ENCODE results near the gene TMEM171. TPM values are rescaled to one million over a fixed set of nuclear protein-coding genes. Genes with fewer than 3 reads are reported as not detected.
A peak's percentile ranks its signal among the peaks of the same experiment; 100 is the strongest.

The TMEM171 gene
- total RNA-seq, 1 donor from 2014 or later, result not detected

DNA sequence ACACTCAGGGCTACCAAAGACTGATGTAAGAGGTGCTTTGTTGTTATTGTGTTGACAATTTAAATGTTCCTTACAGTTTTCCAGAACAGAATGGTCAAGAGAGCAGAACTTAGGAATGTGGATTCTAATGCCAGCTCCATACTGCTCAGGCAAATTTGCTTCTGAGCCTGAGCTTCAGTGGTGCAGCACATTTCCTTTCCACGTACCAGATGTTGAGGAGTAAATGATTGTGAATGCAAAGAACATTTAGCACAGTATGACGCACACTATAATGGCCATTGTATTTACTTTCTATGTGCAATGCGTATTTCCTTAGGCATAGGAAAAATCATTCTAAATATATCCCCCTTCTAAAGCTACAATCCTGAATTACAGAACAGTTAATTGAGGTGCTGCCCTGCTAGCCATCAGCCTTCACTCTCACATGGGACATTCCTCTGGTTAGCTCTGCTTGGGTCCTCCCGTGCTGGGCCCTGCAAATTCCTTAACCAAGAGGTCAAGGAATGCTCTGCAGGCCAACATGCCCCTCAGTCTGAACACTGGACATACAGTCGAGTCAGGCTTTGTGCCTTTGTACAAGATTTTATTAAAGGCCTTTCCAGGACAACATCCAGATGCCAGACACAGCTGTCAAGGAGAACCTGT lies 31.5 kb downstream of the TMEM171 start:
- DNase-seq, result no peak
- H3K9me3 ChIP-seq, result no peaks in the 10 kb centered on the region
- intact Hi-C loops (cut with DNase I), result no loop called here
- no peak overlapping the region for H3K4me3 ChIP-seq
- no peaks in the 10 kb centered on the region for H3K4me1 ChIP-seq
- no peaks in the 10 kb centered on the region for H3K27me3 ChIP-seq (ENCODE audit: low read depth)
- ATAC-seq, result no peak
- TF ChIP-seq, protein P1, sequence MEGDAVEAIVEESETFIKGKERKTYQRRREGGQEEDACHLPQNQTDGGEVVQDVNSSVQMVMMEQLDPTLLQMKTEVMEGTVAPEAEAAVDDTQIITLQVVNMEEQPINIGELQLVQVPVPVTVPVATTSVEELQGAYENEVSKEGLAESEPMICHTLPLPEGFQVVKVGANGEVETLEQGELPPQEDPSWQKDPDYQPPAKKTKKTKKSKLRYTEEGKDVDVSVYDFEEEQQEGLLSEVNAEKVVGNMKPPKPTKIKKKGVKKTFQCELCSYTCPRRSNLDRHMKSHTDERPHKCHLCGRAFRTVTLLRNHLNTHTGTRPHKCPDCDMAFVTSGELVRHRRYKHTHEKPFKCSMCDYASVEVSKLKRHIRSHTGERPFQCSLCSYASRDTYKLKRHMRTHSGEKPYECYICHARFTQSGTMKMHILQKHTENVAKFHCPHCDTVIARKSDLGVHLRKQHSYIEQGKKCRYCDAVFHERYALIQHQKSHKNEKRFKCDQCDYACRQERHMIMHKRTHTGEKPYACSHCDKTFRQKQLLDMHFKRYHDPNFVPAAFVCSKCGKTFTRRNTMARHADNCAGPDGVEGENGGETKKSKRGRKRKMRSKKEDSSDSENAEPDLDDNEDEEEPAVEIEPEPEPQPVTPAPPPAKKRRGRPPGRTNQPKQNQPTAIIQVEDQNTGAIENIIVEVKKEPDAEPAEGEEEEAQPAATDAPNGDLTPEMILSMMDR (IDR thresholded peaks at IDR 0.05), result no peak
- H3K36me3 ChIP-seq, result no peaks in the 10 kb centered on the region
- H3K27ac ChIP-seq, result no peak overlapping the region

DNA sequence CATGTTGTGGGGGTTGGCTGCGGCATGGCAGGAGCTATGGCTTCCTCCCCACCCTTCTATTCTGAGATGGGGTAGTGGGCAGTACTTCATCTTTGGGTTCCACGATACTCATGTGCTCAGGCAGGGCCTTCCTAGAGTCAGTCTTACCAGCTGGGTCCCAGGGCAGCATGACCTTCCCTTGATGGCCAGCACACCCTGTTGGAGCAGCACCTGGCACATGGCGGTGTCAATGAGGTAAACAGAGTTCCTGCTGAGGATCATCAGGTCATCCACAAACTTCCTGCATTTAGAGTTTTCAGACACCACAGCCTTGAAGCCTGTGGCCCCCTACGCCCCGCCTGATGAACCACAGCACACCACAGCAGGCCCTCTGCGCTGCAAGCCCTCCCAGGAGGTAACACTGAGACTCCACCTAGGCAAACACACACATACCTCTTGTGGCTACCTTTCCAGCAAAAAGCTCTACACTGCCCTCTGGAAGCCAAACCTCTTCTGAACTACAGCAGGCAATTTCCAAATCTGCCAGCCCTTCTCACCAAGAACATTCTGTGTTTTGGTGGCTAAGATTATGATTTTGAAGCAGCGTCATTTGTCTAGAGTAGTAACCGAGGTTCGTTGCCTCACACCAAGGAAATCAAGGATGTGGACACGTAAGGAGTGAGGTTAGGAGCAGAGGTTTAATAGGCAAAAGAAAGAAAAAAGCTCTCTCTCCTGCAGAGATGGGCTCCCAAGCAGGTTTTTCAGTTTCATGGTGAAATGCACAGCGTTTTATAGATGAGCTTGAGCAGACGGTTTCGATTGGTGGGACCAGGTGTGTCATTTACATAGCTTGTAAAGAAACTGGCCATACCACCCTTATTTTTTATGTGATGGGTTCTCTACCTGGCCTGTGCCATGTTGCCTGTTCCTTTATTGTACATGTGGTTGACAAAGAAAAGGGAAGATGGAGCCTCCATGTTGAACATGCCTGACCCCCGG lies 32.3 kb downstream of the TMEM171 start:
- Histone ChIP-seq H3K4me1 (no peaks in the 10 kb centered on the region), H3K27ac (no peak overlapping the region), H3K27me3 (ENCODE audit: low read depth) (peaks cover 1% of the 10 kb centered on the region), H3K4me3 (no peak overlapping the region), H3K36me3 (no peaks in the 10 kb centered on the region), H3K9me3 (no peaks in the 10 kb centered on the region)
- ATAC-seq (peak in 1 of 2 donors; percentile 15), DNase-seq (no peak)
- TF ChIP-seq, protein P1 (IDR thresholded peaks at IDR 0.05), result no peak
- intact Hi-C loops (cut with DNase I), result no loop called here

DNA sequence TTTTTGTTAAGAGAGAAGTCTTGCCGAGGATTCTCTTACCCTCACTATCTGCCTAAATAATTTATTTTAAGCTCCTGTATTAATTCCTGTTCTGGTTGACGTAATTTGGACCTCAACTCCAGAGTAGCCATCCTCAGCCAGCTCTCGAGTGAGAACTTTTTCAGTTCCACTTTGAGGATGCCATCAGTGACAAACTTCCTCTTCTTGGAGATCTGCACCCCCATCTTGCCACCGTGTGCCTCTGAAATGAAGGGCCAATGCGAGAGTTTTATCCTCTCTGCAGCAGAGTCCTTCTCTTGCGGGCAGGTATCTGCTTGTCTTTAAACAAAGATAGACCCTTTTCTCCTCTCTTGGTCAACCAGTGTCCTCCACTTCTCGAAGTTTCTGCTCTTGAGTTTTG lies 33.1 kb downstream of the TMEM171 start:
- Histone ChIP-seq H3K27ac (no peak overlapping the region), H3K4me3 (no peak overlapping the region), H3K36me3 (no peaks in the 10 kb centered on the region), H3K9me3 (no peaks in the 10 kb centered on the region), H3K4me1 (no peaks in the 10 kb centered on the region), H3K27me3 (ENCODE audit: low read depth) (peaks cover 9% of the 10 kb centered on the region)
- DNase-seq (no peak), ATAC-seq (no peak)
- TF ChIP-seq, protein P1 (IDR thresholded peaks at IDR 0.05), result no peak
- intact Hi-C loops (cut with DNase I), result no loop called here

DNA sequence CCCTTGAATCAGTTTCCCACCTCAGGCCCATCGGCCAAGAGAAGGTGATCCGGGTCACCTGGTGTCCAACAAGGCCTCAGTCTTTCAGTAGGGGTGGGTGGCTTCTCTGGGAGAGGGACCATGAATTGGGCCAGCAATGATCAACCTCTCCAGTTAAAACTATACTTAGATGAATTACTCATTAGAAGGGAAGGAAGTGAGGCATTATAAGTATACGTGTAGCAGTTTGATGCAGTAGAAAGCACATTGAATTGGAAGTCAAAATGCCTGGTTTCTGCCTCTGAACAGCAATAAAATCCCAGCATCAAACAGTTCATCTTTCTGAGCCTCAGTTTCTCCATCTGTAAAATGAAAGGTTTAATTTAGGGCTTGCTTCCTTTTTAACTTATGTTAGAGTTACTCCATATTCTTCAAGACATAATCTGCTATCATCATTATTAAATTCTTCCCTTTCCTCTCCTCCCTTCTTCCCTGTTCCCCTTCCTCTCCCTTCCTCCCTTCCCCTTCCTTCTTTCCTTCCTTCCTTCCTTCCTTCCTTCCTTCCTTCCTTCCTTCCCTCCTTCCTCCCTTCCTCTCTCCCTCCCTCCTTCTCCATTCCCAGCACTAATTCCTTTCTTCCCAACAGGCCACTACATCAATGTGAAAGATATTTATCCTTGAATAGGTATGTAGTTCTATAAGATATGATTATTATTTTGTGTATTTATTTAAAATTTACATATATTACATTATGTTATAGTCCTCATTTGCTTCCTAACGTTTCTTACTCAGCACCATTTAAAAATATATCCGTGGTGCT lies 34.0 kb downstream of the TMEM171 start:
- no peak for ATAC-seq
- Histone ChIP-seq H3K4me1 (no peaks in the 10 kb centered on the region), H3K36me3 (no peaks in the 10 kb centered on the region), H3K4me3 (no peak overlapping the region), H3K9me3 (no peaks in the 10 kb centered on the region), H3K27me3 (ENCODE audit: low read depth) (peaks cover 12% of the 10 kb centered on the region), H3K27ac (no peak overlapping the region)
- TF ChIP-seq, protein P1 (IDR thresholded peaks at IDR 0.05), result no peak
- DNase-seq, result no peak
- intact Hi-C loops (cut with DNase I), result no loop called here
